Hepatocyte (in vitro differentiated cells): ENCODE results near the gene GORASP1. TPM values are rescaled to one million over a fixed set of nuclear protein-coding genes. Genes with fewer than 3 reads are reported as not detected.

ENCODE experiments used
- DNase-seq: peaks from one replicate; pipeline ENCODE4 v3.0.0-alpha.2; 2016; ENCODE audit warnings: low spot score
- H2AFZ ChIP-seq: fragments of 200-600 bp; sonication (generic); 2 replicates; pipeline ENCODE4 v1.6.0; 2016; ENCODE audit warnings: antibody characterized with exemption, mild to moderate bottlenecking
- H3K27ac ChIP-seq: fragments of 200-600 bp; sonication (generic); 2 replicates; pipeline ENCODE4 v1.5.1; 2016; ENCODE audit warnings: mild to moderate bottlenecking
- H3K27me3 ChIP-seq: fragments of 200-600 bp; sonication (generic); 2 replicates; pipeline ENCODE4 v1.6.1; 2016
- H3K36me3 ChIP-seq: fragments of 200-600 bp; sonication (generic); replicated peaks from 2 replicates; pipeline ENCODE4 v1.5.1; 2016; ENCODE audit warnings: low read depth; ENCODE audit not compliant: insufficient read depth
- H3K4me1 ChIP-seq: fragments of 200-600 bp; sonication (generic); 2 replicates; pipeline ENCODE4 v1.5.1; 2016; ENCODE audit warnings: mild to moderate bottlenecking, moderate library complexity; ENCODE audit not compliant: insufficient read depth
- H3K4me2 ChIP-seq: fragments of 200-600 bp; sonication (generic); 2 replicates; pipeline ENCODE4 v1.6.0; 2016
- H3K4me3 ChIP-seq: fragments of 200-600 bp; sonication (generic); 2 replicates; pipeline ENCODE4 v1.5.1; 2016; ENCODE audit warnings: mild to moderate bottlenecking
- H3K79me2 ChIP-seq: fragments of 200-600 bp; sonication (generic); 2 replicates; pipeline ENCODE4 v1.6.0; 2017; ENCODE audit warnings: mild to moderate bottlenecking
- H3K9me2 ChIP-seq: fragments of 200-600 bp; sonication (generic); replicated peaks from 2 replicates; pipeline ENCODE4 v1.6.0; 2017; ENCODE audit warnings: mild to moderate bottlenecking; ENCODE audit not compliant: insufficient read depth
- H3K9me3 ChIP-seq: fragments of 200-600 bp; sonication (generic); 2 replicates; pipeline ENCODE4 v1.5.1; 2016; ENCODE audit warnings: low read depth, mild to moderate bottlenecking
- H4K20me1 ChIP-seq: fragments of 200-600 bp; sonication (generic); 2 replicates; pipeline ENCODE4 v1.6.0; 2016; ENCODE audit warnings: mild to moderate bottlenecking; ENCODE audit not compliant: insufficient read depth, poor library complexity, severe bottlenecking
- CTCF ChIP-seq: fragments of 200-600 bp; sonication (generic); IDR thresholded peaks from 2 replicates; pipeline ENCODE4 v1.5.1; 2016; ENCODE audit warnings: antibody characterized with exemption, mild to moderate bottlenecking; ENCODE audit not compliant: poor library complexity
- EZH2 ChIP-seq: fragments of 200-600 bp; sonication (generic); IDR thresholded peaks from 2 replicates; pipeline ENCODE4 v1.6.1; 2016; ENCODE audit warnings: antibody characterized with exemption, mild to moderate bottlenecking, borderline replicate concordance
- EZH2phosphoT487 ChIP-seq: fragments of 200-600 bp; sonication (generic); IDR thresholded peaks from one replicate; pipeline ENCODE4 v1.6.1; 2018; ENCODE audit warnings: antibody characterized with exemption, mild to moderate bottlenecking, low read depth, moderate library complexity; ENCODE audit not compliant: unreplicated experiment, severe bottlenecking
- WGBS: methylation state at CpG from one replicate; pipeline ENCODE4 v1.1.6; 2016; ENCODE audit warnings: low lambda C conversion rate; ENCODE audit errors: missing lambda C conversion rate; 5-methylcytosine and 5-hydroxymethylcytosine counted together
- polyA plus RNA-seq: library from polyadenylated mRNA; unstranded; fragments of >200 nt; fragmentation: Nextera tagmentation; extraction: Ambion mirVana; gene quantifications from 2 replicates; pipeline ENCODE4 v1.2.1, GENCODE V29; 2016
- total RNA-seq: library from RNA; depleted of rRNA; stranded (reverse); fragments of >200 nt; gene quantifications from 2 replicates; pipeline ENCODE4 v1.2.3, GENCODE V29; 2014

The GORASP1 gene
- total and polyA plus RNA-seq, 2 experiments from 2014 or later: 48.6 to 49.0 TPM

DNA sequence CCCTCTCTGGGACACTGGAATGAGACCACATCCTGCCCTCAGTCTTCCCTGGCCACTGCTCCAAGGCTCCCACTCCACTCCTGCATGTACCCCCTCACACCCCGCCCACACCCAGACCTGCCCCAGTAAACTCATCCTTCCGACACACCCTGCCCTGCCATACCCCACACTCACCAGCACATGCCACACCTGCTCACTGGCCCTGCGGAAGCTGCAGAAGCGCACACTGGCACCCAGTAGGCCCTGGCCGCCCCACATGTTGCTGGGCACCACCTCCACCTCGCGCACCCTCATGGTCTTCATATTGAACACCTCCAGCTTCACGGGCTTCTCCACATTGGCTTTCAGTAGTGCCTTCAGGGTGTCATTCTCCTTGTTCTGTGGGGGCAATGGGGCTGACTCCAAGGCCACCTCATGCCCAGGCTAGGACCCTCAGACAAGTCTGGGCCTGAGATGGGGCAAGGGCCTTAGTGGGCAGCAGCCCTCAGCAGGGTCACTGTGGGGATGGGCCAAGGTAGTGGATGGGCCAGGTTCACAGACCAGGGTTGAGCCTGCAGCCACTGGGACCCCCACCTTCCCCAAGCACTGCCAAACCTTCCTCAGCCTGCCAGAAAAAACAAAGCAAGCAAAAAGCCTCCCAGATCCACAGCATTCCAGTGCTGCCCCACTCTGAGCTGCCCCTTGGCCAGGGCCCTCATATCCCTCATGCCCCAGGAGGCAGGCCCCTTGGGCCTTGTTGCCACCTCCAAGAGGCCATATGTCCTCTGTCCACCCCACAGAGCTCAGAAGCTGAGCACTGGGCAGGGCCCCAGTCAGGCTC lies 4.7 kb downstream of the GORASP1 start:
- Histone ChIP-seq H3K27me3 (no peaks in the 10 kb centered on the region), H3K9me2 (no peaks in the 10 kb centered on the region), H3K79me2 (peaks cover 57% of the 10 kb centered on the region), H3K27ac (no peak overlapping the region), H3K4me2 (no peak overlapping the region), H2AFZ (no peak overlapping the region), H3K9me3 (no peaks in the 10 kb centered on the region), H3K4me3 (no peak overlapping the region), H3K4me1 (peaks cover 11% of the 10 kb centered on the region), H4K20me1 (peaks cover 48% of the 10 kb centered on the region), H3K36me3 (no peaks in the 10 kb centered on the region)
- 93% methylated on average over 8 of the region's 8 CpGs for WGBS
- no peak for TF ChIP-seq EZH2
- no peak for TF ChIP-seq CTCF
- TF ChIP-seq EZH2phosphoT487: no peak
- no peak for DNase-seq

DNA sequence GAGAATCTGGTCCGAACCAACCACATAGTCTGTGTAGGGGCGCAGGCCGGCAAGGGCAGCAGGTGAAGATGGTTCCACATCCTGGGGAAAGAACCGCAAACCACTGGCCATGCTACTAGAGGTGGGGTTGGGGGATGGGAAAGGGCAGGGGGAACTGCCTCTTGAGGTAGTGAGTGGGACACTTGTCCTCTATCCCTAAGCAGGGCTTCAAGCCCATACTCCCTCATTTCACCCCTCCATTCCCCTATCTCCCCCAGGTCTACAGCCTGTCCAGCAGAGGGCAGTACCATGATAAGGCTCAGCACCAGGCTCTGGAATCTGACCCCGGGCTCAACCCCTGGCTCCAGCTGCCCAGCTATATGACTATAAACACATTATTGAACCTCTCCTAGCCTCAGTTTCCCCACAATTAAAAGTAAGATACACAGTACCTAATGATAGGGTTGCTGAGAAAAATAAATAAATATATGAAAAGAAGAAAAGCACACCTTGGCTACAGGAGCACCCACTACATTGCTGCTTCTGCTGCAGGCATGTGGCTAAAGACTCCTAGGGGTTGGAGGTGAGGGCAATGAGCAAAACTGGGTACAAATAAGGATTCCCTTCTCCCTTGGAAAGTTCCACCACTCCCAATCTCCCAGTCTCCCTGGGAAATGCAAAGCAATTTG lies 6.3 kb downstream of the GORASP1 start:
- no peak overlapping the region for H3K27ac ChIP-seq
- no peaks in the 10 kb centered on the region for H3K27me3 ChIP-seq
- H3K36me3 ChIP-seq: no peaks in the 10 kb centered on the region
- 86% methylated on average over 5 of the region's 5 CpGs for WGBS
- TF ChIP-seq EZH2phosphoT487: no peak
- peak; percentile 58 for TF ChIP-seq CTCF
- TF ChIP-seq EZH2: no peak
- H3K9me2 ChIP-seq: no peaks in the 10 kb centered on the region
- no peak overlapping the region for H3K4me3 ChIP-seq
- DNase-seq: peak; percentile 64
- peaks cover 49% of the 10 kb centered on the region for H3K79me2 ChIP-seq
- no peak overlapping the region for H3K4me2 ChIP-seq
- peaks cover 9% of the 10 kb centered on the region for H3K4me1 ChIP-seq
- H4K20me1 ChIP-seq: peaks cover 46% of the 10 kb centered on the region
- H2AFZ ChIP-seq: no peak overlapping the region
- H3K9me3 ChIP-seq: no peaks in the 10 kb centered on the region

DNA sequence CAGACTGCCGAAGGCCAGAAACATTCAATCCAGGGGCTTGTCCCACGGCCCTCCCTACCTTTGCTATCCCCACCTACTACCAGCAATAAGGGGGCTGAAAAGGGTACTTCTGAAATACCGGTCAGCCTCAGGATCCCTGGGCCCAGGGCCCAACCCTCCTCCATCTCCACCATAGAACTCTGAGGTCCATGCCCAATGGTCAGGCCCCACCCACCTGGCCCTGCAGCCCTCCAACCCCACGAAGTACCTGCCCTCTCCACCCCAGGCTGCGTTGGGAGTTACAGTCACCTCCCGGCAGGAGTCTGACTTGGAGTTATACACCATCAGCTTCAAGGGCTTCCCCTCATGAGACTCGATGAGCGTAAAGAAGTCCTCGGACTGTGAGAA lies 6.9 kb downstream of the GORASP1 start:
- no peaks in the 10 kb centered on the region for H3K9me3 ChIP-seq
- WGBS: 94% methylated on average over 9 of the region's 9 CpGs
- H3K4me1 ChIP-seq: peaks cover 2% of the 10 kb centered on the region
- no peaks in the 10 kb centered on the region for H3K27me3 ChIP-seq
- TF ChIP-seq EZH2: no peak
- no peak for TF ChIP-seq EZH2phosphoT487
- no peak for TF ChIP-seq CTCF
- no peaks in the 10 kb centered on the region for H3K36me3 ChIP-seq
- H4K20me1 ChIP-seq: peaks cover 39% of the 10 kb centered on the region
- H2AFZ ChIP-seq: no peak overlapping the region
- peaks cover 42% of the 10 kb centered on the region for H3K79me2 ChIP-seq
- no peak overlapping the region for H3K4me3 ChIP-seq
- H3K9me2 ChIP-seq: no peaks in the 10 kb centered on the region
- no peak overlapping the region for H3K4me2 ChIP-seq
- DNase-seq: no peak
- H3K27ac ChIP-seq: no peak overlapping the region
